Stimulated activated CD4-positive, alpha-beta T cell treated with anti-CD3 and anti-CD28 coated beads, Interleukin-12 subunit alpha, Interleukin-12 subunit beta, amount 100 ng/mL, for 4 hours (primary cell): ENCODE measurements around the gene NPM1.
A peak's percentile ranks its signal among the peaks of the same experiment; 100 is the strongest.
"Not testable (repeated sequence)": the region's sequence is repeated elsewhere in the genome, so short reads cannot be mapped to it uniquely, and the experiment has no call there.

ENCODE experiments used
- DNase-seq: peaks from one replicate; pipeline ENCODE4 v3.0.0-alpha.2; 2020

NPM1 gene

GRCh38 chr5:171386861-171387344, 746 bp upstream of the NPM1 start:
- DNase-seq, result no peak

- DNase-seq, result peak; percentile 86
Measured at GRCh38 chr5:171387970-171388815, 544 bp downstream of the NPM1 start.

GRCh38 chr5:171388816-171389168, 1.1 kb downstream of the NPM1 start:
- no peak for DNase-seq

- no peak for DNase-seq
Measured at GRCh38 chr5:171390883-171391677, 3.4 kb downstream of the NPM1 start.

GRCh38 chr5:171391996-171392577, 4.4 kb downstream of the NPM1 start:
- no peak for DNase-seq

GRCh38 chr5:171392585-171393159, 5.0 kb downstream of the NPM1 start:
- DNase-seq, result no peak

- no peak for DNase-seq
Measured at GRCh38 chr5:171395042-171395441, 7.4 kb downstream of the NPM1 start.

- not testable (repeated sequence) for DNase-seq
Measured at GRCh38 chr5:171396583-171396982, 8.9 kb downstream of the NPM1 start.

GRCh38 chr5:171397190-171397589, 9.5 kb downstream of the NPM1 start:
- DNase-seq, result no peak

GRCh38 chr5:171397599-171397998, 9.9 kb downstream of the NPM1 start:
- no peak for DNase-seq

- DNase-seq, result not testable (repeated sequence)
Measured at GRCh38 chr5:171398660-171399059, 11.0 kb downstream of the NPM1 start.

- DNase-seq, result no peak
Measured at GRCh38 chr5:171400169-171400568, 12.5 kb downstream of the NPM1 start.

GRCh38 chr5:171401167-171401947, 13.7 kb downstream of the NPM1 start:
- no peak for DNase-seq

GRCh38 chr5:171402751-171403150, 15.1 kb downstream of the NPM1 start:
- not testable (repeated sequence) for DNase-seq

GRCh38 chr5:171405615-171406014, 18.0 kb downstream of the NPM1 start:
- DNase-seq, result no peak

GRCh38 chr5:171407234-171407633, 19.6 kb downstream of the NPM1 start:
- no peak for DNase-seq

- no peak for DNase-seq
Measured at GRCh38 chr5:171409164-171410136, 21.8 kb downstream of the NPM1 start.

GRCh38 chr5:171410181-171410580, 22.5 kb downstream of the NPM1 start:
- no peak for DNase-seq

- no peak for DNase-seq
Measured at GRCh38 chr5:171412186-171412585, 24.5 kb downstream of the NPM1 start.

GRCh38 chr5:171413153-171413910, 25.7 kb downstream of the NPM1 start:
- no peak for DNase-seq
